GM20000 (cell line): ENCODE data around the gene FARS2.

Experiments
- DNase-seq: peaks from one replicate; pipeline ENCODE4 v3.0.0; 2012; ENCODE audit warnings: low spot score
- CTCF ChIP-seq: IDR thresholded peaks from 2 replicates; pipeline ENCODE4 v1.5.1; 2012; ENCODE audit warnings: mild to moderate bottlenecking, control low read depth; ENCODE audit errors: extremely low read depth, missing control alignments

The FARS2 gene

GRCh38 chr6:5497896-5498578 is 236.7 kb downstream of the FARS2 start:
- DNase-seq, result no peak
- no peak for TF ChIP-seq CTCF

GRCh38 chr6:5498579-5498899 is 237.2 kb downstream of the FARS2 start:
- DNase-seq, result no peak

GRCh38 chr6:5499644-5500306 is 238.5 kb downstream of the FARS2 start:
- no peak for TF ChIP-seq CTCF
- no peak for DNase-seq

More at GRCh38 chr6:5498579-5498899, 237.2 kb downstream of the FARS2 start:
- no peak for TF ChIP-seq CTCF

GRCh38 chr6:5501837-5502236 is 240.5 kb downstream of the FARS2 start:
- TF ChIP-seq CTCF, result no peak
- no peak for DNase-seq

GRCh38 chr6:5504078-5504477 is 242.8 kb downstream of the FARS2 start:
- TF ChIP-seq CTCF, result no peak

DNA sequence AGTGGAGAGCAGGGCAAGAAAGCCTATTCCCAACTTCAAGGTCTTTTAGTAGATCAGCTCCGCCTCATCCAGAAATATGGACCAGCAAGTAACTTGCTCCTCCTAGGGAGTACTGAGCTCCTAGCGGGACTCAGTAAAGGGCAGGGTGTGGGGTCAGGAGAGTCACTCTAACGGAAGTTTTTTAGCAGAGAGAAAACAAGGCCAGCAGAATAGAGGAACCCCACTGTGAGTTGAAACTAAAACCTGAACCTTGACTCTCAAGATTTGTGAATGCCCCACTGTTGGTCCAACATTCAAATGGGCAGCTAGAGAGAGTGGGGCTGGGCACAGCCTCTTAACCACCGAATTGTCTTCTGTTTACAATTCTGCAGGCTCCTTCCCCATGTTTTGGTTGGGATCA is 244.8 kb downstream of the FARS2 start:
- TF ChIP-seq CTCF, result no peak
- peak; percentile 33 for DNase-seq

More at GRCh38 chr6:5504078-5504477, 242.8 kb downstream of the FARS2 start:
- DNase-seq, result no peak

DNA sequence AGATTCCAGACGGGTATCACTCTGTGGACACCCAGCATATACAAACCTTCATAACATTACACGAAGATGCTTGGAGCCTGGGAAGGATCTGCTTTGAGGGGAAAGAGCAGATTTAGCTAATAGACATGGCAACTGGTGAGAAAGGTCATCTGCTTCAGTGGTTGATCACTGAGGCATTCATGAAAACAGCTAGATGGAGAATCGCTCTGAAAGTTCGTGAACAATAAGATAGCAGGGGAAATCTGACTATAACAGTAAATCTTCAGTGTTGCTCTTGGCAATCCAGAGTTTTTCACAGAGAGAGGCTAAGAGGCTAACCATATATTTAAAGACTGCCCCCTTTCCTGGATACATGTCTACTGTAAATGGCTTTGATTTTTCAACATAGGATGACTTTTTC is 245.3 kb downstream of the FARS2 start:
- DNase-seq, result peak; percentile 16
- TF ChIP-seq CTCF, result no peak
